ENCODE data around the gene ZCCHC14.
"Not testable (repeated sequence)": the region's sequence is repeated elsewhere in the genome, so short reads cannot be mapped to it uniquely, and the experiment has no call there.

The ZCCHC14 gene

GRCh38 chr16:87497023-87497766, 4.4 kb upstream of the ZCCHC14 start:
- not testable (repeated sequence) for DNase-seq (ENCODE audit: low read depth)

- DNase-seq (ENCODE audit: low read depth): no peak
Measured at GRCh38 chr16:87496447-87496801, 3.6 kb upstream of the ZCCHC14 start.

- DNase-seq (ENCODE audit: low read depth): no peak
Measured at GRCh38 chr16:87495578-87496446, 3.0 kb upstream of the ZCCHC14 start.

- no peak for DNase-seq (ENCODE audit: low read depth)
Measured at GRCh38 chr16:87493608-87494280, 920 bp upstream of the ZCCHC14 start.

- DNase-seq (ENCODE audit: low read depth): no peak
Measured at GRCh38 chr16:87492291-87492630, 563 bp downstream of the ZCCHC14 start.

GRCh38 chr16:87491522-87492290, 1.1 kb downstream of the ZCCHC14 start:
- no peak for DNase-seq (ENCODE audit: low read depth)

GRCh38 chr16:87490799-87491521, 1.9 kb downstream of the ZCCHC14 start:
- DNase-seq (ENCODE audit: low read depth): not testable (repeated sequence)

GRCh38 chr16:87490096-87490798, 2.6 kb downstream of the ZCCHC14 start:
- DNase-seq (ENCODE audit: low read depth): no peak

GRCh38 chr16:87489434-87490045, 3.3 kb downstream of the ZCCHC14 start:
- no peak for DNase-seq (ENCODE audit: low read depth)

GRCh38 chr16:87488960-87489359, 3.9 kb downstream of the ZCCHC14 start:
- not testable (repeated sequence) for DNase-seq (ENCODE audit: low read depth)

GRCh38 chr16:87487361-87487924, 5.4 kb downstream of the ZCCHC14 start:
- DNase-seq (ENCODE audit: low read depth): no peak

GRCh38 chr16:87486713-87487247, 6.0 kb downstream of the ZCCHC14 start:
- DNase-seq (ENCODE audit: low read depth): no peak

GRCh38 chr16:87486282-87486681, 6.5 kb downstream of the ZCCHC14 start:
- DNase-seq (ENCODE audit: low read depth): no peak

- not testable (repeated sequence) for DNase-seq (ENCODE audit: low read depth)
Measured at GRCh38 chr16:87485792-87486191, 7.0 kb downstream of the ZCCHC14 start.

GRCh38 chr16:87484487-87485331, 8.1 kb downstream of the ZCCHC14 start:
- no peak for DNase-seq (ENCODE audit: low read depth)

GRCh38 chr16:87483481-87483880, 9.3 kb downstream of the ZCCHC14 start:
- DNase-seq (ENCODE audit: low read depth): no peak

- DNase-seq (ENCODE audit: low read depth): not testable (repeated sequence)
Measured at GRCh38 chr16:87482670-87483069, 10.2 kb downstream of the ZCCHC14 start.

- no peak for DNase-seq (ENCODE audit: low read depth)
Measured at GRCh38 chr16:87482266-87482665, 10.6 kb downstream of the ZCCHC14 start.

GRCh38 chr16:87481711-87482110, 11.1 kb downstream of the ZCCHC14 start:
- not testable (repeated sequence) for DNase-seq (ENCODE audit: low read depth)
